IMR-90 (cell line): Measurements from ENCODE around the gene STAT4. TPM values are rescaled to one million over a fixed set of nuclear protein-coding genes. Genes with fewer than 3 reads are reported as not detected.

Source experiments
- ATAC-seq: fragments of 200-7000 bp; cut with Tn5 transposase; 2 replicates; pipeline ENCODE4 v1.9.1; 2020; ENCODE audit warnings: low read depth, mild to moderate bottlenecking, moderate library complexity
- BruUV-seq: library from RNA; stranded (reverse); fragments of 400-500 nt; replicated peaks from 2 replicates; lab custom pipeline; 2021; lab: Mats Ljungman, UMichigan
- CTCF ChIA-PET: fragments of 300-600 bp; formaldehyde crosslinking; extraction: SDS; loops from one replicate; lab custom pipeline; 2021; ENCODE audit warnings: antibody characterized with exemption; lab: Yijun Ruan, JAX
- POLR2A ChIA-PET: fragments of 300-600 bp; sonication (Branson Sonifier 250); formaldehyde crosslinking; loops from one replicate; lab custom pipeline; 2022; ENCODE audit warnings: antibody characterized with exemption; ENCODE audit not compliant: unreplicated experiment; lab: Charles Lee
- DNase-seq: peaks from one replicate; pipeline ENCODE4 v3.0.0; 2013
- H2AFZ ChIP-seq: replicated peaks from 2 replicates; pipeline ENCODE3; 2013; ENCODE audit warnings: low read length, mild to moderate bottlenecking; ENCODE audit not compliant: poor library complexity
- H2AK5ac ChIP-seq: 2 replicates; pipeline ENCODE4 v1.6.1; 2013; ENCODE audit warnings: low read depth, low read length, inconsistent platforms
- H2AK9ac ChIP-seq: replicated peaks from 2 replicates; pipeline ENCODE3; 2013; ENCODE audit warnings: mild to moderate bottlenecking, low read depth, low read length, moderate library complexity; ENCODE audit not compliant: poor library complexity
- H2BK120ac ChIP-seq: 2 replicates; pipeline ENCODE4 v1.6.1; 2013; ENCODE audit warnings: low read depth, low read length, inconsistent platforms
- H2BK15ac ChIP-seq: 3 replicates; pipeline ENCODE4 v1.6.1; 2013; ENCODE audit warnings: low read depth, low read length, inconsistent platforms
- H2BK20ac ChIP-seq: 2 replicates; pipeline ENCODE4 v1.6.1; 2013; ENCODE audit warnings: low read depth, mild to moderate bottlenecking, inconsistent platforms, low read length, moderate library complexity
- H2BK5ac ChIP-seq: 2 replicates; pipeline ENCODE4 v1.6.1; 2013; ENCODE audit warnings: mild to moderate bottlenecking, low read depth, low read length, inconsistent platforms; ENCODE audit not compliant: poor library complexity, severe bottlenecking
- H3K14ac ChIP-seq: replicated peaks from 2 replicates; pipeline ENCODE4 v1.6.1; 2013; ENCODE audit warnings: low read depth, low read length, inconsistent platforms
- H3K18ac ChIP-seq: 2 replicates; pipeline ENCODE4 v1.6.1; 2013; ENCODE audit warnings: low read depth, low read length, control low read depth
- H3K23ac ChIP-seq: 2 replicates; pipeline ENCODE4 v1.6.1; 2013; ENCODE audit warnings: low read depth, low read length, inconsistent platforms
- H3K27ac ChIP-seq: 2 replicates; pipeline ENCODE4 v1.5.1; 2013; ENCODE audit warnings: mild to moderate bottlenecking, control low read depth, low read length; ENCODE audit not compliant: insufficient read depth
- H3K27me3 ChIP-seq: 2 replicates; pipeline ENCODE4 v1.6.1; 2013; ENCODE audit warnings: low read length; ENCODE audit not compliant: control insufficient read depth, insufficient read depth
- H3K36me3 ChIP-seq: 2 replicates; pipeline ENCODE4 v1.6.1; 2013; ENCODE audit warnings: low read length, mixed read lengths; ENCODE audit not compliant: control insufficient read depth, insufficient read depth
- H3K4ac ChIP-seq: 2 replicates; pipeline ENCODE4 v1.6.1; 2013; ENCODE audit warnings: low read depth, low read length, inconsistent platforms
- H3K4me1 ChIP-seq: 2 replicates; pipeline ENCODE4 v1.6.1; 2013; ENCODE audit warnings: low read length, mixed read lengths; ENCODE audit not compliant: control insufficient read depth, insufficient read depth
- H3K4me2 ChIP-seq: 2 replicates; pipeline ENCODE4 v1.6.1; 2013; ENCODE audit warnings: low read depth, mild to moderate bottlenecking, control low read depth, low read length, moderate library complexity
- H3K4me3 ChIP-seq: 2 replicates; pipeline ENCODE4 v1.5.1; 2013; ENCODE audit warnings: low read depth, mild to moderate bottlenecking, control low read depth, low read length, moderate library complexity; ENCODE audit not compliant: insufficient read depth
- H3K56ac ChIP-seq: 2 replicates; pipeline ENCODE4 v1.6.1; 2013; ENCODE audit warnings: low read length, inconsistent platforms; ENCODE audit not compliant: insufficient read depth; ENCODE audit errors: extremely low read depth
- H3K79me1 ChIP-seq, 2 experiments: 2 replicates each; pipeline ENCODE4 v1.6.1; 2013; ENCODE audit warnings: low read length in 2 of 2, inconsistent platforms in 1 of 2, low read depth in 1 of 2
- H3K9ac ChIP-seq: 2 replicates; pipeline ENCODE4 v1.6.1; 2013; ENCODE audit warnings: low read depth, low read length, control low read depth
- H3K9me1 ChIP-seq: 2 replicates; pipeline ENCODE4 v1.6.1; 2013; ENCODE audit warnings: low read length, inconsistent platforms; ENCODE audit not compliant: insufficient read depth
- H3K9me3 ChIP-seq: 2 replicates; pipeline ENCODE4 v1.6.1; 2013; ENCODE audit warnings: low read length; ENCODE audit not compliant: control insufficient read depth, insufficient read depth
- H4K20me1 ChIP-seq: 2 replicates; pipeline ENCODE4 v1.6.1; 2013; ENCODE audit warnings: low read length, inconsistent platforms; ENCODE audit not compliant: insufficient read depth
- H4K5ac ChIP-seq: 2 replicates; pipeline ENCODE4 v1.6.1; 2013; ENCODE audit warnings: mild to moderate bottlenecking, low read depth, low read length, control low read depth
- H4K8ac ChIP-seq, 2 experiments: 2 replicates each; pipeline ENCODE4 v1.6.1; 2013; ENCODE audit warnings: low read depth in 2 of 2, low read length in 2 of 2, control low read depth in 1 of 2, inconsistent platforms in 1 of 2
- H4K91ac ChIP-seq: 2 replicates; pipeline ENCODE4 v1.6.1; 2013; ENCODE audit warnings: low read depth, low read length, inconsistent platforms; ENCODE audit not compliant: insufficient read depth
- BHLHE40 ChIP-seq: fragments of 150-350 bp; IDR thresholded peaks from 2 replicates; pipeline ENCODE4 v1.6.1; 2016; ENCODE audit warnings: mild to moderate bottlenecking, low read depth, low read length
- CEBPB ChIP-seq: IDR thresholded peaks from 2 replicates; pipeline ENCODE4 v1.6.1; 2012; ENCODE audit warnings: low read depth, low read length, improper control_type of control experiment
- CHD1 ChIP-seq: IDR thresholded peaks from 2 replicates; pipeline ENCODE4 v1.6.1; 2012; ENCODE audit warnings: low read depth, low read length, improper control_type of control experiment
- CTCF ChIP-seq: conservative IDR thresholded peaks from 2 replicates; pipeline ENCODE4 v1.5.1; 2012; ENCODE audit warnings: mild to moderate bottlenecking, low read depth, low read length, improper control_type of control experiment
- ELK1 ChIP-seq: fragments of 150-350 bp; IDR thresholded peaks from 2 replicates; pipeline ENCODE4 v1.6.1; 2016; ENCODE audit warnings: low read depth, mild to moderate bottlenecking, low read length, moderate library complexity, borderline replicate concordance
- FOS ChIP-seq: fragments of 150-350 bp; IDR thresholded peaks from 2 replicates; pipeline ENCODE4 v1.6.1; 2016; ENCODE audit warnings: low read depth, low read length
- MAFK ChIP-seq: IDR thresholded peaks from 2 replicates; pipeline ENCODE4 v1.6.1; 2012; ENCODE audit warnings: low read depth, low read length, improper control_type of control experiment
- MAZ ChIP-seq: IDR thresholded peaks from 2 replicates; pipeline ENCODE4 v1.6.1; 2012; ENCODE audit warnings: low read depth, mild to moderate bottlenecking, low read length, improper control_type of control experiment, moderate library complexity, borderline replicate concordance
- MXI1 ChIP-seq: IDR thresholded peaks from 2 replicates; pipeline ENCODE4 v1.6.1; 2012; ENCODE audit warnings: low read depth, mild to moderate bottlenecking, low read length, moderate library complexity, borderline replicate concordance
- NFE2L2 ChIP-seq: fragments of 150-350 bp; IDR thresholded peaks from 2 replicates; pipeline ENCODE4 v1.6.1; 2016; ENCODE audit warnings: low read depth, mild to moderate bottlenecking, low read length
- POLR2A ChIP-seq: IDR thresholded peaks from 2 replicates; pipeline ENCODE4 v1.6.1; 2012; ENCODE audit warnings: mild to moderate bottlenecking, low read depth, low read length
- RAD21 ChIP-seq: IDR thresholded peaks from 2 replicates; pipeline ENCODE4 v1.6.1; 2012; ENCODE audit warnings: low read length, improper control_type of control experiment
- RCOR1 ChIP-seq: IDR thresholded peaks from 2 replicates; pipeline ENCODE4 v1.6.1; 2012; ENCODE audit warnings: mild to moderate bottlenecking, low read length, improper control_type of control experiment; ENCODE audit not compliant: insufficient replicate concordance
- RFX5 ChIP-seq: IDR thresholded peaks from 2 replicates; pipeline ENCODE4 v1.8.0; 2012; ENCODE audit warnings: low read depth, mild to moderate bottlenecking, low read length, moderate library complexity
- SMC3 ChIP-seq: fragments of 150-350 bp; IDR thresholded peaks from 2 replicates; pipeline ENCODE4 v1.6.1; 2016; ENCODE audit warnings: low read depth, mild to moderate bottlenecking, antibody characterized with exemption, low read length, moderate library complexity
- USF2 ChIP-seq: fragments of 150-350 bp; IDR thresholded peaks from 2 replicates; pipeline ENCODE4 v1.6.1; 2017; ENCODE audit warnings: mild to moderate bottlenecking, antibody characterized with exemption, low read length, low read depth
- WGBS, 2 experiments: methylation state at CpG; one replicate each; pipeline versions ENCODE4 v1.1.5 to v1.1.7; 2013; ENCODE audit warnings: missing lambda C conversion rate in 2 of 2; ENCODE audit not compliant: insufficient read length in 1 of 2; ENCODE audit errors: extremely low coverage in 2 of 2; 5-methylcytosine and 5-hydroxymethylcytosine counted together
- dilution Hi-C: fragments of 300-500 bp; cut with HindIII; formaldehyde crosslinking; loops from one replicate; pipeline ENCODE4 v1.14.3; 2018; ENCODE audit warnings: low sequenced_read_pairs; ENCODE audit not compliant: unreplicated experiment
- in situ Hi-C: fragments of 300-500 bp; cut with MboI; formaldehyde crosslinking; loops from 3 replicates; pipeline ENCODE4 v1.14.3; 2019; ENCODE audit warnings: low sequenced_read_pairs, inconsistent platforms, mixed read lengths
- intact Hi-C: fragments of 100-400 bp; cut with micrococcal nuclease; formaldehyde crosslinking; loops from 2 replicates; pipeline ENCODE4 v1.10.0; 2022
- polyA plus RNA-seq, 3 experiments: library from polyadenylated mRNA; depleted of rRNA; stranded (reverse); fragments of >200 nt; gene quantifications; 2 replicates each; pipeline ENCODE4 v1.2.3, GENCODE V29; 2012; ENCODE audit warnings: low replicate concordance in 1 of 3
- total RNA-seq: library from RNA; depleted of rRNA; stranded (reverse); fragments of >200 nt; gene quantifications from 2 replicates; pipeline ENCODE4 v1.2.3, GENCODE V29; 2012

The STAT4 gene
- total and polyA plus RNA-seq, 2 of the 4 experiments (the other 2 are of a cell fraction) = 0.36 to 0.48 TPM

GRCh38 chr2:191125646-191126045 lies 25.1 kb downstream of the STAT4 start:
- no peak overlapping the region for H3K14ac ChIP-seq
- H3K9me1 ChIP-seq = no peaks in the 10 kb centered on the region
- no peak overlapping the region for H3K4me3 ChIP-seq
- intact Hi-C loops = no loop called here
- no peak overlapping the region for H3K27ac ChIP-seq
- dilution Hi-C loops = no loop called here
- no peaks in the 10 kb centered on the region for H3K9me3 ChIP-seq
- no peak overlapping the region for H4K5ac ChIP-seq
- no peak overlapping the region for H2BK5ac ChIP-seq
- H4K8ac ChIP-seq = no peak overlapping the region
- H2AK9ac ChIP-seq = no peak overlapping the region
- in situ Hi-C loops = loop anchor here (25.0 kb wide), 1 partner anchor 338 kb away; no protein-coding TSS in a partner anchor
- H2AFZ ChIP-seq = no peak overlapping the region
- POLR2A ChIA-PET = no interaction called here
- no peak overlapping the region for H3K9ac ChIP-seq
- WGBS, 2 experiments = no CpG with 5 or more reads among the region's 2 CpGs
- no peak for TF ChIP-seq NFE2L2
- no peak for TF ChIP-seq CEBPB
- TF ChIP-seq RFX5 = no peak
- TF ChIP-seq BHLHE40 = no peak
- no peak for TF ChIP-seq CTCF
- no peak for TF ChIP-seq MAFK
- TF ChIP-seq FOS = no peak
- no peak for TF ChIP-seq RAD21
- no peak for TF ChIP-seq SMC3
- TF ChIP-seq MXI1 = no peak
- TF ChIP-seq MAZ = no peak
- no peak for TF ChIP-seq CHD1
- no peak for TF ChIP-seq USF2
- no peak for TF ChIP-seq ELK1
- TF ChIP-seq POLR2A = no peak
- no peak for TF ChIP-seq RCOR1
- no peaks in the 10 kb centered on the region for H3K79me1 ChIP-seq
- no peak overlapping the region for H2BK120ac ChIP-seq
- no peak overlapping the region for H3K4ac ChIP-seq
- no peak overlapping the region for H3K56ac ChIP-seq
- DNase-seq (no peak), ATAC-seq (no peak)
- H3K23ac ChIP-seq = no peak overlapping the region
- no peaks in the 10 kb centered on the region for H3K4me1 ChIP-seq
- H3K18ac ChIP-seq = no peak overlapping the region
- no peak overlapping the region for H4K91ac ChIP-seq
- CTCF ChIA-PET = no interaction called here
- no peak overlapping the region for H2BK20ac ChIP-seq
- H2BK15ac ChIP-seq = no peak overlapping the region
- no peak overlapping the region for H2AK5ac ChIP-seq
- H3K36me3 ChIP-seq = no peaks in the 10 kb centered on the region
- H4K20me1 ChIP-seq = no peaks in the 10 kb centered on the region
- H3K27me3 ChIP-seq = no peaks in the 10 kb centered on the region; the same call in 1 of the 2 replicates
- no peak overlapping the region for H3K4me2 ChIP-seq
- BruUV-seq = no TSS peak
